Neural progenitor cell (in vitro differentiated cells): Measurements from ENCODE around the gene TBC1D14. TPM values are rescaled to one million over a fixed set of nuclear protein-coding genes. Genes with fewer than 3 reads are reported as not detected.

ENCODE experiments used
- DNase-seq: peaks from one replicate; pipeline ENCODE4 v3.0.0-alpha.2; 2016; ENCODE audit warnings: low spot score
- H2AFZ ChIP-seq: fragments of 200-600 bp; sonication (generic); replicated peaks from 2 replicates; pipeline ENCODE4 v1.6.1; 2016; ENCODE audit warnings: antibody characterized with exemption
- H3F3A ChIP-seq: fragments of 200-600 bp; sonication (generic); 2 replicates; pipeline ENCODE4 v1.6.1; 2016; ENCODE audit warnings: antibody characterized with exemption, low read depth
- H3K27ac ChIP-seq: fragments of 200-600 bp; sonication (generic); 2 replicates; pipeline ENCODE4 v1.5.1; 2016; ENCODE audit warnings: mild to moderate bottlenecking
- H3K27me3 ChIP-seq: fragments of 200-600 bp; sonication (generic); 2 replicates; pipeline ENCODE4 v1.6.1; 2016; ENCODE audit warnings: mild to moderate bottlenecking, moderate library complexity
- H3K36me3 ChIP-seq: fragments of 200-600 bp; sonication (generic); 2 replicates; pipeline ENCODE4 v1.5.1; 2016
- H3K4me1 ChIP-seq: fragments of 200-600 bp; sonication (generic); 2 replicates; pipeline ENCODE4 v1.6.1; 2016; ENCODE audit warnings: mixed run types
- H3K4me2 ChIP-seq: fragments of 200-600 bp; sonication (generic); 2 replicates; pipeline ENCODE4 v1.6.1; 2016
- H3K4me3 ChIP-seq: fragments of 200-600 bp; sonication (generic); 2 replicates; pipeline ENCODE4 v1.5.1; 2016
- H3K79me2 ChIP-seq: fragments of 200-600 bp; sonication (generic); 2 replicates; pipeline ENCODE4 v1.6.1; 2016; ENCODE audit warnings: low read depth
- H3K9ac ChIP-seq: fragments of 200-600 bp; sonication (generic); 2 replicates; pipeline ENCODE4 v1.6.1; 2016
- H3K9me3 ChIP-seq: fragments of 200-600 bp; sonication (generic); 2 replicates; pipeline ENCODE4 v1.5.1; 2016; ENCODE audit warnings: low read depth
- H4K20me1 ChIP-seq: fragments of 200-600 bp; sonication (generic); 2 replicates; pipeline ENCODE4 v1.6.1; 2016; ENCODE audit warnings: low read depth
- H3K27ac Mint-ChIP-seq: 3 replicates; pipeline ENCODE4 v1.8.0; 2021; ENCODE audit warnings: mixed read lengths
- H3K27me3 Mint-ChIP-seq: 2 replicates; pipeline ENCODE4 v1.8.0; 2022; ENCODE audit warnings: low read depth, mild to moderate bottlenecking, inconsistent platforms, moderate library complexity, mixed read lengths; ENCODE audit not compliant: insufficient read depth
- H3K36me3 Mint-ChIP-seq: 3 replicates; pipeline ENCODE4 v1.8.0; 2021; ENCODE audit warnings: mixed read lengths
- H3K4me1 Mint-ChIP-seq: 3 replicates; pipeline ENCODE4 v1.8.0; 2021; ENCODE audit warnings: mixed read lengths
- H3K4me3 Mint-ChIP-seq: 3 replicates; pipeline ENCODE4 v1.8.0; 2021; ENCODE audit warnings: mild to moderate bottlenecking, moderate library complexity, mixed read lengths
- H3K9me3 Mint-ChIP-seq: 3 replicates; pipeline ENCODE4 v1.8.0; 2020; ENCODE audit warnings: mixed read lengths
- CTCF ChIP-seq: fragments of 200-600 bp; sonication (generic); IDR thresholded peaks from 2 replicates; pipeline ENCODE4 v1.5.1; 2017; ENCODE audit warnings: antibody characterized with exemption, mild to moderate bottlenecking
- EZH2 ChIP-seq: fragments of 200-600 bp; sonication (generic); IDR thresholded peaks from 2 replicates; pipeline ENCODE4 v1.6.1; 2017; ENCODE audit warnings: antibody characterized with exemption, mild to moderate bottlenecking, moderate library complexity
- EZH2phosphoT487 ChIP-seq: fragments of 200-600 bp; sonication (generic); IDR thresholded peaks from 2 replicates; pipeline ENCODE4 v1.6.1; 2017; ENCODE audit warnings: antibody characterized with exemption
- total RNA-seq: library from RNA; depleted of rRNA; stranded (reverse); fragments of >200 nt; gene quantifications from 2 replicates; pipeline ENCODE4 v1.2.3, GENCODE V29; 2015; ENCODE audit warnings: low replicate concordance

Gene TBC1D14
- total RNA-seq, 1 donor from 2014 or later, result 47.9 TPM

GRCh38 chr4:7007944-7008343, 98.3 kb downstream of the TBC1D14 start:
- H3K4me1 Mint-ChIP-seq, result peaks cover 31% of the 10 kb centered on the region
- Histone ChIP-seq H3K4me3 (no peak overlapping the region), H3K4me1 (peaks cover 17% of the 10 kb centered on the region), H3K27me3 (no peaks in the 10 kb centered on the region), H3K4me2 (peak overlapping the region; percentile 53), H3K9me3 (no peaks in the 10 kb centered on the region), H3K36me3 (no peaks in the 10 kb centered on the region), H3K9ac (no peak overlapping the region), H3K79me2 (peaks cover 12% of the 10 kb centered on the region), H3F3A (peaks cover 20% of the 10 kb centered on the region), H3K27ac (peak overlapping the region; percentile 89), H4K20me1 (peaks cover 63% of the 10 kb centered on the region), H2AFZ (no peak overlapping the region)
- no peak for DNase-seq
- H3K27me3 Mint-ChIP-seq, result peaks cover 3% of the 10 kb centered on the region
- TF ChIP-seq EZH2 (no peak), CTCF (no peak), EZH2phosphoT487 (no peak)
- peaks cover 29% of the 10 kb centered on the region for H3K36me3 Mint-ChIP-seq
- H3K27ac Mint-ChIP-seq, result no peak overlapping the region
- H3K4me3 Mint-ChIP-seq, result no peak overlapping the region
- no peaks in the 10 kb centered on the region for H3K9me3 Mint-ChIP-seq

DNA sequence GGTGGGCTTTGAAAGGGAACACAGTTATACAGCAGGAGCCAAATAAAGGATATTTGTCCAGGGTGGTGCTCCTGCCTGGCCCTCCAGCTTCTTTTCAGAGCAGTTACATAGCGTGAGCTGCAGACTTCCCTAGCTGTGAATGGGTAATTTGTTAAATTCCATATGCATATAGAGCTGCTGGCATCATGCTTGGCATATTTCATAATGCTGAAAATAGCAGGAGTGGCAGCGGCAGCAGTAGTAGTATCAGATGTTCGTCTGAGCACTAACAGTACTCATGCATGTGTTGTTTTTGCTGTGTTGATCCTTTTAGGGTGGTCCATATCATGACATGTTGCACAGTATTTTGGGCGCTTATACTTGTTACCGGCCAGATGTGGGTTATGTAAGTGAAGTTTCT, 99.9 kb downstream of the TBC1D14 start:
- H3K4me3 ChIP-seq, result no peak overlapping the region
- H3K27ac Mint-ChIP-seq, result no peak overlapping the region
- peaks cover 37% of the 10 kb centered on the region for H3K36me3 Mint-ChIP-seq
- no peak overlapping the region for H3K4me2 ChIP-seq
- peaks cover 17% of the 10 kb centered on the region for H3K4me1 ChIP-seq
- TF ChIP-seq CTCF, result no peak
- TF ChIP-seq EZH2, result no peak
- TF ChIP-seq EZH2phosphoT487, result no peak
- H3K9me3 Mint-ChIP-seq, result no peaks in the 10 kb centered on the region
- no peaks in the 10 kb centered on the region for H3K9me3 ChIP-seq
- H4K20me1 ChIP-seq, result peaks cover 48% of the 10 kb centered on the region
- peaks cover 2% of the 10 kb centered on the region for H3K27me3 Mint-ChIP-seq
- H2AFZ ChIP-seq, result no peak overlapping the region
- H3K4me1 Mint-ChIP-seq, result peaks cover 28% of the 10 kb centered on the region
- no peak overlapping the region for H3K4me3 Mint-ChIP-seq
- DNase-seq, result no peak
- H3K36me3 ChIP-seq, result no peaks in the 10 kb centered on the region
- no peak overlapping the region for H3K9ac ChIP-seq
- peaks cover 7% of the 10 kb centered on the region for H3K79me2 ChIP-seq
- peaks cover 20% of the 10 kb centered on the region for H3F3A ChIP-seq
- H3K27me3 ChIP-seq, result no peaks in the 10 kb centered on the region
- H3K27ac ChIP-seq, result no peak overlapping the region

DNA sequence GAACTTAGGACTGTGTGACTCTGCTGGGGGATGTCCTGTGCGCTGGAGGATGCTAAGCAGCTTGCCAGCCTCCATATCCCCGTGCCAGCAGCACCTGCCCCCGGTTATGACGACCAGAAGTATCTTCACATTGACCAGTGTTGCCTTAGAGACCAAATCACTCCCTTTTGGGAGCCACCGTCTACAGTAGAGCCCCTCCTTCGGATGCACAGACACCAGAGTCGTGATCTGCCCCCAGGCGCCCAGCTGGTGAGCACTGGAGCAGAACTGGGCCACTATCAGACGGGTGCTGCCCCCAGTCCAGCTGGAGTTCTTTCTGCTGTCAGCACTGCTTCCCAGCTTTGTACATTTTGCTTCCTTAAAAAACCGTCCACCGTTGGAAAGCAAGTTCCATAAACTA, 103.5 kb downstream of the TBC1D14 start:
- Histone ChIP-seq H3K79me2 (peaks cover 7% of the 10 kb centered on the region), H3K9ac (no peak overlapping the region), H3K4me3 (no peak overlapping the region), H2AFZ (no peak overlapping the region), H3K4me1 (peaks cover under 1% of the 10 kb centered on the region), H3F3A (no peaks in the 10 kb centered on the region), H3K27me3 (no peaks in the 10 kb centered on the region), H4K20me1 (peaks cover 16% of the 10 kb centered on the region), H3K36me3 (no peaks in the 10 kb centered on the region), H3K27ac (no peak overlapping the region), H3K4me2 (no peak overlapping the region), H3K9me3 (no peaks in the 10 kb centered on the region)
- Mint-ChIP-seq H3K4me3 (no peak overlapping the region), H3K27me3 (no peaks in the 10 kb centered on the region), H3K27ac (no peak overlapping the region), H3K36me3 (peaks cover 39% of the 10 kb centered on the region), H3K4me1 (peaks cover 5% of the 10 kb centered on the region), H3K9me3 (no peaks in the 10 kb centered on the region)
- DNase-seq, result no peak
- TF ChIP-seq EZH2phosphoT487, result no peak

GRCh38 chr4:7014815-7015214, 105.2 kb downstream of the TBC1D14 start:
- Mint-ChIP-seq H3K4me3 (no peak overlapping the region), H3K36me3 (peaks cover 39% of the 10 kb centered on the region), H3K27me3 (no peaks in the 10 kb centered on the region), H3K4me1 (no peaks in the 10 kb centered on the region), H3K27ac (no peak overlapping the region), H3K9me3 (no peaks in the 10 kb centered on the region)
- H3K79me2 ChIP-seq, result no peaks in the 10 kb centered on the region
- H3K36me3 ChIP-seq, result no peaks in the 10 kb centered on the region
- no peaks in the 10 kb centered on the region for H3K9me3 ChIP-seq
- no peak for DNase-seq
- no peaks in the 10 kb centered on the region for H3K4me1 ChIP-seq
- H3K4me2 ChIP-seq, result no peak overlapping the region
- no peaks in the 10 kb centered on the region for H3F3A ChIP-seq
- no peak overlapping the region for H3K4me3 ChIP-seq
- TF ChIP-seq EZH2phosphoT487, result no peak
- no peak for TF ChIP-seq EZH2
- TF ChIP-seq CTCF, result no peak
- H3K9ac ChIP-seq, result no peak overlapping the region
- H3K27ac ChIP-seq, result no peak overlapping the region
- H2AFZ ChIP-seq, result no peak overlapping the region
- no peaks in the 10 kb centered on the region for H3K27me3 ChIP-seq
- H4K20me1 ChIP-seq, result peaks cover 3% of the 10 kb centered on the region
